SIG-M5 treated with dmso at 0.1 percent for 504 hours (cell line): Measurements from ENCODE around the gene LMO4.

Source experiments
- DNase-seq: peaks from one replicate; lab custom pipeline; 2025; ENCODE audit not compliant: unreplicated experiment; lab: John Stamatoyannopoulos, UW

Gene LMO4

GRCh38 chr1:87328272-87329050 is at the start of gene LMO4:
TSS of gene LMO4 (plus strand) at chr1:87328880. CDS start at chr1:87332016, 3,136 bp downstream.
- peak; percentile 96 for DNase-seq

GRCh38 chr1:87279536-87279875 is 49.2 kb upstream of the LMO4 start:
- no peak for DNase-seq

- peak; percentile 9 for DNase-seq
Measured at GRCh38 chr1:87279966-87280535, 48.6 kb upstream of the LMO4 start.

GRCh38 chr1:87284456-87285240 is 44.0 kb upstream of the LMO4 start:
- DNase-seq, result no peak

- no peak for DNase-seq
Measured at GRCh38 chr1:87291107-87291506, 37.6 kb upstream of the LMO4 start.

GRCh38 chr1:87292684-87293493 is 35.8 kb upstream of the LMO4 start:
- DNase-seq, result peak; percentile 42

GRCh38 chr1:87294633-87295032 is 34.0 kb upstream of the LMO4 start:
- no peak for DNase-seq

GRCh38 chr1:87295445-87296110 is 33.1 kb upstream of the LMO4 start:
- DNase-seq, result no peak

GRCh38 chr1:87296206-87296605 is 32.5 kb upstream of the LMO4 start:
- DNase-seq, result peak; percentile 12

GRCh38 chr1:87299661-87300060 is 29.0 kb upstream of the LMO4 start:
- no peak for DNase-seq

- DNase-seq, result no peak
Measured at GRCh38 chr1:87300628-87301027, 28.1 kb upstream of the LMO4 start.

- peak; percentile 88 for DNase-seq
Measured at GRCh38 chr1:87305151-87305550, 23.5 kb upstream of the LMO4 start.

- DNase-seq, result no peak
Measured at GRCh38 chr1:87305762-87306161, 22.9 kb upstream of the LMO4 start.

GRCh38 chr1:87307306-87307705 is 21.4 kb upstream of the LMO4 start:
- no peak for DNase-seq

- no peak for DNase-seq
Measured at GRCh38 chr1:87307931-87308330, 20.7 kb upstream of the LMO4 start.

GRCh38 chr1:87314091-87314490 is 14.6 kb upstream of the LMO4 start:
- peak; percentile 58 for DNase-seq

GRCh38 chr1:87318056-87318650 is 10.5 kb upstream of the LMO4 start:
- DNase-seq, result peak; percentile 30

GRCh38 chr1:87318806-87319205 is 9.9 kb upstream of the LMO4 start:
- no peak for DNase-seq

- DNase-seq, result peak; percentile 3
Measured at GRCh38 chr1:87325982-87326738, 2.5 kb upstream of the LMO4 start.
